Neuronal stem cell (in vitro differentiated cells): ENCODE data around the gene NLGN1.

Experiments used
- DNase-seq: peaks from one replicate; pipeline ENCODE4 v3.0.0-alpha.2; 2013; ENCODE audit warnings: low spot score
- H2AFZ ChIP-seq: one replicate; pipeline ENCODE4 v1.6.1; 2013; ENCODE audit warnings: mild to moderate bottlenecking, low read length, inconsistent platforms
- H2AK5ac ChIP-seq: 2 replicates; pipeline ENCODE4 v1.6.1; 2013; ENCODE audit warnings: low read depth, mild to moderate bottlenecking, inconsistent platforms, low read length, moderate library complexity, mixed read lengths
- H2BK120ac ChIP-seq: 2 replicates; pipeline ENCODE4 v1.6.1; 2013; ENCODE audit warnings: low read depth, mild to moderate bottlenecking, inconsistent platforms, low read length, moderate library complexity, mixed read lengths
- H2BK12ac ChIP-seq: one replicate; pipeline ENCODE4 v1.6.1; 2013; ENCODE audit warnings: low read length, inconsistent platforms
- H2BK15ac ChIP-seq: 2 replicates; pipeline ENCODE4 v1.6.1; 2013; ENCODE audit warnings: mild to moderate bottlenecking, low read length, inconsistent platforms, mixed read lengths
- H2BK5ac ChIP-seq: one replicate; pipeline ENCODE4 v1.6.1; 2013; ENCODE audit warnings: inconsistent platforms, mild to moderate bottlenecking, low read length, moderate library complexity
- H3K14ac ChIP-seq: one replicate; pipeline ENCODE4 v1.6.1; 2013; ENCODE audit warnings: low read length, inconsistent platforms
- H3K18ac ChIP-seq: 2 replicates; pipeline ENCODE4 v1.6.1; 2013; ENCODE audit warnings: low read length, inconsistent platforms
- H3K23ac ChIP-seq: 2 replicates; pipeline ENCODE4 v1.6.1; 2013; ENCODE audit warnings: low read depth, mild to moderate bottlenecking, mixed read lengths, low read length, inconsistent platforms; ENCODE audit not compliant: poor library complexity
- H3K27ac ChIP-seq: replicated peaks from 3 replicates; pipeline ENCODE4 v1.5.1; 2013; ENCODE audit warnings: low read length, inconsistent platforms
- H3K27me3 ChIP-seq, 3 experiments: 2 replicates each; pipeline ENCODE4 v1.6.1; 2013; ENCODE audit warnings: low read length in 3 of 3, mild to moderate bottlenecking in 2 of 3, inconsistent platforms in 1 of 3, low read depth in 1 of 3, mixed read lengths in 1 of 3, moderate library complexity in 1 of 3; ENCODE audit not compliant: control insufficient read depth in 3 of 3, insufficient read depth in 3 of 3
- H3K36me3 ChIP-seq, 2 donors: replicated peaks in 1 of 2; 2 replicates each; pipeline ENCODE4 v1.6.1; 2013; ENCODE audit warnings: low read length in 2 of 2; ENCODE audit not compliant: control insufficient read depth in 2 of 2, insufficient read depth in 2 of 2
- H3K4ac ChIP-seq: 2 replicates; pipeline ENCODE4 v1.6.1; 2013; ENCODE audit warnings: inconsistent platforms, mild to moderate bottlenecking, low read length, moderate library complexity
- H3K4me1 ChIP-seq, 2 donors: 1 replicate in 1 of 2; 2 replicates in 1 of 2; pipeline ENCODE4 v1.6.1; 2013; ENCODE audit warnings: low read length in 2 of 2, low read depth in 1 of 2; ENCODE audit not compliant: control insufficient read depth in 2 of 2, insufficient read depth in 1 of 2
- H3K4me2 ChIP-seq: one replicate; pipeline ENCODE4 v1.6.1; 2013; ENCODE audit warnings: mild to moderate bottlenecking, low read length, inconsistent platforms; ENCODE audit not compliant: insufficient read depth, poor library complexity, severe bottlenecking
- H3K4me3 ChIP-seq, 2 donors: 2 replicates each; pipeline ENCODE4 v1.5.1; 2013; ENCODE audit warnings: low read length in 2 of 2, mild to moderate bottlenecking in 2 of 2, inconsistent platforms in 1 of 2, moderate library complexity in 1 of 2
- H3K79me1 ChIP-seq: one replicate; pipeline ENCODE4 v1.6.1; 2013; ENCODE audit warnings: low read depth, mild to moderate bottlenecking, inconsistent platforms, low read length, moderate library complexity
- H3K9ac ChIP-seq: one replicate; pipeline ENCODE4 v1.6.1; 2013; ENCODE audit warnings: mild to moderate bottlenecking, low read depth, low read length, inconsistent platforms; ENCODE audit not compliant: poor library complexity
- H3K9me3 ChIP-seq, 2 donors: replicated peaks in 1 of 2; 2 replicates each; pipeline versions ENCODE3 to v1.6.1; 2013; ENCODE audit warnings: low read length in 2 of 2, mild to moderate bottlenecking in 2 of 2, inconsistent platforms in 1 of 2, low read depth in 1 of 2, mixed read lengths in 1 of 2, moderate library complexity in 1 of 2; ENCODE audit not compliant: control insufficient read depth in 2 of 2, insufficient read depth in 1 of 2
- H4K8ac ChIP-seq: one replicate; pipeline ENCODE4 v1.6.1; 2013; ENCODE audit warnings: low read depth, mild to moderate bottlenecking, inconsistent platforms, low read length, moderate library complexity
- H4K91ac ChIP-seq: one replicate; pipeline ENCODE4 v1.6.1; 2013; ENCODE audit warnings: low read length, low read depth, mild to moderate bottlenecking, inconsistent platforms; ENCODE audit not compliant: poor library complexity
- WGBS, 2 donors: extraction: QIAGEN DNeasy Blood & Tissue Kit; methylation state at CpG; one replicate each; pipeline ENCODE4 v1.1.7; 2013; ENCODE audit warnings: missing lambda C conversion rate in 2 of 2, mixed read lengths in 1 of 2; ENCODE audit not compliant: insufficient read length in 2 of 2, insufficient replicate concordance in 1 of 2; ENCODE audit errors: extremely low coverage in 2 of 2; 5-methylcytosine and 5-hydroxymethylcytosine counted together

Gene NLGN1

GRCh38 chr3:174251681-174252080, 854.1 kb downstream of the NLGN1 start:
- Histone ChIP-seq H4K8ac (no peak overlapping the region), H2AK5ac (no peak overlapping the region), H3K27ac (no peak overlapping the region), H3K9me3 (no peaks in the 10 kb centered on the region), H3K4ac (no peak overlapping the region), H3K9ac (no peak overlapping the region), H3K36me3 (no peaks in the 10 kb centered on the region), H2BK15ac (no peak overlapping the region), H3K14ac (no peak overlapping the region), H3K27me3 (no peaks in the 10 kb centered on the region), H2AFZ (no peak overlapping the region), H3K18ac (no peak overlapping the region), H2BK120ac (no peak overlapping the region), H4K91ac (no peak overlapping the region), H3K79me1 (no peaks in the 10 kb centered on the region), H3K4me2 (no peak overlapping the region), H2BK12ac (no peak overlapping the region), H2BK5ac (no peak overlapping the region), H3K23ac (no peak overlapping the region), H3K4me1 (peaks cover 0 to 10% of the 10 kb centered on the region in 2 donors), H3K4me3 (no peak overlapping the region)
- no CpG with 5 or more reads among the region's 1 CpG for WGBS, 2 donors
- DNase-seq = no peak

DNA sequence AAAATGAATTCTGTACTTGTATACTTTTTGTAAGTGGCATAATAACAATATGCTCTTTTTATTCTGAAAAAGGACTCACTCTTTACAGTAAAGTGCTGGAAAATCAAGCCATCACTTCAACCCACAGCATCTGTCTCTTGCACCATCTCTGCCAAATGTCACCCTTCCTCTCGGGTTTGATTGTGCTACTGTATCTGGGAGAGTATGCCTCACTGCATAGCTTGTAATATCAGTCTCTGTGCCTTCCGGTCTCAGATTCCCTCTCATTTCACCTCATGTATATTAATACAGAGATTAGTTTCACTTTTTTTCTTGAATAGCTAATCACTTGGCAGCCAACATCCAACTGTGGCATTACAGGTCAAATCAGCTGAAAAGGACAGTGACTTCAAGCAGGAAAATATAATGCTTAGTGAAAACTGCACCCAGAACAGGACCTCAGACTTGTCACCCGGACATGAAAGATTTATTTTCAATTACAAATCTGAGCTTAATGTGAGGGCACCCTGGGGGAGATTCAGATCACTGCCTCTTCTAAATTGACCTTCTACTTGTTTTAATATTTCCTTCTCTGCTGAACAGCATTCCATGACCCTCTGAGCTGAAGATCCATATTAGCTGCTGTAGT, 855.8 kb downstream of the NLGN1 start:
- Histone ChIP-seq H3K27ac (no peak overlapping the region), H4K91ac (no peak overlapping the region), H3K4ac (no peak overlapping the region), H2AFZ (no peak overlapping the region), H3K4me2 (no peak overlapping the region), H3K4me1 (peaks cover 0 to 10% of the 10 kb centered on the region in 2 donors), H3K9ac (no peak overlapping the region), H3K36me3 (no peaks in the 10 kb centered on the region), H2BK120ac (no peak overlapping the region), H3K27me3 (no peaks in the 10 kb centered on the region), H2BK12ac (no peak overlapping the region), H3K18ac (no peak overlapping the region), H3K4me3 (no peak overlapping the region), H3K14ac (no peak overlapping the region), H2AK5ac (no peak overlapping the region), H3K23ac (no peak overlapping the region), H3K9me3 (peaks cover 0 to 7% of the 10 kb centered on the region in 2 donors), H4K8ac (no peak overlapping the region), H2BK15ac (no peak overlapping the region), H3K79me1 (no peaks in the 10 kb centered on the region), H2BK5ac (no peak overlapping the region)
- DNase-seq = no peak
- WGBS, 2 donors = no CpG with 5 or more reads among the region's 3 CpGs

GRCh38 chr3:174253940-174254339, 856.4 kb downstream of the NLGN1 start:
- no peak overlapping the region for H2BK15ac ChIP-seq
- no peaks in the 10 kb centered on the region for H3K36me3 ChIP-seq
- H3K4ac ChIP-seq = no peak overlapping the region
- H2BK12ac ChIP-seq = no peak overlapping the region
- no peak overlapping the region for H3K9ac ChIP-seq
- no peak overlapping the region for H2AFZ ChIP-seq
- H4K91ac ChIP-seq = no peak overlapping the region
- H4K8ac ChIP-seq = no peak overlapping the region
- H3K27me3 ChIP-seq = no peaks in the 10 kb centered on the region
- DNase-seq = no peak
- no peak overlapping the region for H2BK120ac ChIP-seq
- no peak overlapping the region for H3K4me2 ChIP-seq
- no peak overlapping the region for H3K18ac ChIP-seq
- H3K27ac ChIP-seq = no peak overlapping the region
- H3K23ac ChIP-seq = no peak overlapping the region
- H3K4me1 ChIP-seq = peaks cover 0 to 10% of the 10 kb centered on the region in 2 donors
- H3K14ac ChIP-seq = no peak overlapping the region
- H3K79me1 ChIP-seq = no peaks in the 10 kb centered on the region
- H3K4me3 ChIP-seq = no peak overlapping the region
- no peak overlapping the region for H2AK5ac ChIP-seq
- H3K9me3 ChIP-seq = peaks cover 0 to 7% of the 10 kb centered on the region in 2 donors
- no CpG with 5 or more reads among the region's 4 CpGs for WGBS, 2 donors
- no peak overlapping the region for H2BK5ac ChIP-seq

GRCh38 chr3:174255454-174255853, 857.9 kb downstream of the NLGN1 start:
- no peak overlapping the region for H3K4ac ChIP-seq
- DNase-seq = no peak
- H3K14ac ChIP-seq = no peak overlapping the region
- H2AK5ac ChIP-seq = no peak overlapping the region
- no peak overlapping the region for H4K8ac ChIP-seq
- H2BK120ac ChIP-seq = no peak overlapping the region
- no peak overlapping the region for H3K4me3 ChIP-seq
- H3K9me3 ChIP-seq = peaks cover 0 to 7% of the 10 kb centered on the region in 2 donors
- WGBS, 2 donors = no CpG with 5 or more reads among the region's 6 CpGs
- no peak overlapping the region for H4K91ac ChIP-seq
- no peak overlapping the region for H2BK15ac ChIP-seq
- no peak overlapping the region for H3K18ac ChIP-seq
- H3K27me3 ChIP-seq = no peaks in the 10 kb centered on the region
- H2BK12ac ChIP-seq = no peak overlapping the region
- no peak overlapping the region for H3K27ac ChIP-seq
- no peak overlapping the region for H2AFZ ChIP-seq
- H3K36me3 ChIP-seq = no peaks in the 10 kb centered on the region
- H3K4me1 ChIP-seq = peaks cover 0 to 5% of the 10 kb centered on the region in 2 donors
- no peak overlapping the region for H3K9ac ChIP-seq
- H3K79me1 ChIP-seq = no peaks in the 10 kb centered on the region
- H3K23ac ChIP-seq = no peak overlapping the region
- no peak overlapping the region for H3K4me2 ChIP-seq
- no peak overlapping the region for H2BK5ac ChIP-seq
